Measurements from ENCODE around the gene ZNF688. TPM values are rescaled to one million over a fixed set of nuclear protein-coding genes. Genes with fewer than 3 reads are reported as not detected.

The ZNF688 gene
- total and polyA plus RNA-seq, 2 of the 8 experiments (the other 6 are each of a cell fraction or from before 2014, with no cell fraction given) = 2.7 to 3.5 TPM

- H3K4me1 ChIP-seq (replicated peaks in 1 of 4; ENCODE audit: control insufficient read depth in 3 of 4, insufficient read depth in 4 of 4, low read length in 3 of 4) = peaks cover 0 to 9% (median 2%) of the 10 kb centered on the region in 4 experiments; a peak in 5 of 7 replicates
- peak overlapping the region; percentile 22 for H4K91ac ChIP-seq (replicated peaks; ENCODE audit: insufficient read length, low read length)
- no peak overlapping the region for H2BK5ac ChIP-seq (ENCODE audit: low read depth, low read length)
- no peak overlapping the region for H2BK12ac ChIP-seq (ENCODE audit: low read depth, low read length)
- no peak overlapping the region for H2AFZ ChIP-seq (ENCODE audit: low read length)
- H3K9ac ChIP-seq (replicated peaks in 1 of 4; ENCODE audit: extremely low read depth in 1 of 4, low read depth in 3 of 4, low read length in 3 of 4) = no peak overlapping the region
- no peak overlapping the region for H3K14ac ChIP-seq (ENCODE audit: insufficient read length)
- 94% methylated on average over 33 of the region's 44 CpGs; no CpG with 5 or more reads in 1 of the 2 experiments for WGBS, 2 experiments (ENCODE audit: extremely low coverage in 1 of 2, insufficient coverage in 1 of 2, insufficient read length in 1 of 2, insufficient replicate concordance in 2 of 2, low coverage in 1 of 2, low lambda C conversion rate in 2 of 2, missing lambda C conversion rate in 1 of 2)
- FAIRE-seq (no peak), DNase-seq (ENCODE audit: low read depth in 1 of 2, low spot score in 2 of 2) (no peak)
- no peak overlapping the region for H3K18ac ChIP-seq (ENCODE audit: extremely low read depth, low read length)
- CTCF ChIA-PET (ENCODE audit: partially characterized antibody) = interaction anchor here (1.3 kb wide), 1 partner anchor 45 kb away, joined by 4 read pairs; no protein-coding TSS in a partner anchor
- no peak overlapping the region for H2BK15ac ChIP-seq (ENCODE audit: low read length)
- H3K23ac ChIP-seq (ENCODE audit: insufficient read length) = no peak overlapping the region
- no peak overlapping the region for H2BK120ac ChIP-seq (replicated peaks; ENCODE audit: low read depth, low read length)
- H3K9me3 ChIP-seq (ENCODE audit: insufficient read depth in 2 of 2, low read depth in 1 of 2, low read length in 1 of 2) = no peaks in the 10 kb centered on the region
- no peaks in the 10 kb centered on the region for H3K79me1 ChIP-seq (ENCODE audit: low read depth, low read length)
- POLR2A ChIA-PET (ENCODE audit: partially characterized antibody) = interaction anchor here (0.6 to 3.4 kb wide), 12 partner anchors 8 to 123 kb away, joined by 3 to 45 read pairs (median 11); partner anchors contain the start of genes ZNF689, ZNF747, ZNF764 and ZNF785
- 0 out of 8 replicates have a peak overlapping the region, but pooled peaks of 1 of the 4 experiments have one; percentile 89 for H3K4me3 ChIP-seq (ENCODE audit: extremely low read depth in 1 of 4, insufficient read depth in 2 of 4, low read depth in 3 of 4, low read length in 4 of 4)
- peak overlapping the region; percentile 25 for H4K5ac ChIP-seq (ENCODE audit: insufficient read length, low read depth, low read length)
- no peaks in the 10 kb centered on the region for H3K36me3 ChIP-seq (ENCODE audit: control insufficient read depth in 2 of 4, insufficient read depth in 4 of 4, low read length in 3 of 4)
- H2AK5ac ChIP-seq (ENCODE audit: low read depth, low read length) = no peak overlapping the region
- no peak overlapping the region for H3K4ac ChIP-seq (replicated peaks; ENCODE audit: insufficient read length, low read depth, low read length)
- no peak overlapping the region for H3K27ac ChIP-seq (ENCODE audit: low read depth, low read length)
- H3K27me3 ChIP-seq (replicated peaks in 1 of 4; ENCODE audit: control insufficient read depth in 3 of 4, extremely low read depth in 1 of 4, insufficient read depth in 3 of 4, low read length in 3 of 4) = no peaks in the 10 kb centered on the region; a peak in 1 of 7 replicates
- no peak overlapping the region for H3K56ac ChIP-seq (replicated peaks; ENCODE audit: insufficient read length, low read depth, low read length)
- H3K23me2 ChIP-seq (ENCODE audit: low read depth, low read length) = peaks cover 14% of the 10 kb centered on the region; the same call in 1 of the 2 replicates
- peak overlapping the region in 1 of 2 experiments; percentile 74; a peak in 3 of 4 replicates for H3K4me2 ChIP-seq (ENCODE audit: insufficient read depth in 1 of 2, low read depth in 2 of 2, low read length in 2 of 2)
- TF ChIP-seq ATF2 (IDR thresholded peaks at IDR 0.05; ENCODE audit: low read length) (no peak), EZH2 (IDR thresholded peaks at IDR 0.05; ENCODE audit: low read depth, low read length, severe bottlenecking) (no peak), POLR2AphosphoS5 (IDR thresholded peaks at IDR 0.05; ENCODE audit: low read depth, low read length) (no peak)
- no peak overlapping the region for H4K8ac ChIP-seq (ENCODE audit: extremely low read depth, insufficient read depth, low read length)
- no peak overlapping the region for H2BK20ac ChIP-seq (ENCODE audit: low read length)
- H3K79me2 ChIP-seq (ENCODE audit: control insufficient read depth in 1 of 2, insufficient read depth in 2 of 2, low read length in 2 of 2) = no peaks in the 10 kb centered on the region
- peaks cover 0 to 2% of the 10 kb centered on the region in 2 experiments for H4K20me1 ChIP-seq (replicated peaks in 1 of 2; ENCODE audit: control insufficient read depth in 1 of 2, insufficient read depth in 2 of 2, low read length in 2 of 2)
Observed at GRCh38 chr16:30569746-30570635, 1.5 kb downstream of the ZNF688 start.

Measured in H1 (cell line).